Kasumi-1 (cell line): Measurements from ENCODE around the gene STAT4.

ENCODE experiments used
- DNase-seq, 2 experiments: peaks; one replicate each; lab custom pipeline; 2025; lab: John Stamatoyannopoulos, UW

The STAT4 gene

DNA sequence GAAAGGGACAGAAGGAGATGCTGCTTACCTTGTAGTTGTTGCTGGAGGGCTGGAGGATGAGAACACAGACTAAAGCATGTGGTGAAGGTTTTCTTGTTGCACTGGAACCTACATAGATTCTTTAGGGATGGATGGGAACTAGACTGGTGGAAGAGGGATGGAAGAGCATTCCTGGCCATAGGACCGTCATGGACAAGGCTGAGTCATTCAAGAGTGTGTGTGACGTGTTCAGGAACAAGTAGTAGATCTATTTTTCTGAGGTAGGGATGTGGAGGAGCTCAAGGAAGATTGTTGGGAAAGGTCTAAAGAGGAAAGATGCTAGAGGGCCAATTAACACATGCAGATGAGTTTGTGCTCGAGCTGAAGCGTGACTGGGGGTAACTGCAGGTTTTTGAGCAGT, 6.6 kb downstream of the STAT4 start:
- DNase-seq: no peak

DNA sequence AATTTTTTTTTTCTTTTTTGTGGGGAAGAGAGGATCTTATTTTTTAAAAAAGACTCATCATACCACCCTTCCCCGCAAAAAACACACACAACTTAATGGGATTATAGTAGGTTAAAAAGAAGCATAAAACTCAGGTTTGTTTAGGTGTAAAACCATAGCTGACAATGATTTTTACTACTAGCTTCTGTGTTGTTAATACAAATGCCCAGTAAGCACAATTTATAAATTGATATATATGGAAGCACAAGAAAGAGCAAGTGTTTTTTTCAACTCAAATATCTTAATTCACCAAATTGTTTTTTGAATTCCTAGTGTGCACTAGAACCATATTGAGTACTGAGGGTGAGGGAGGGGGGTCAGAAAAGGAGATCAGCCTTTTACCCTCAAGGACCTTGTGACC, 7.0 kb downstream of the STAT4 start:
- DNase-seq: no peak

DNA sequence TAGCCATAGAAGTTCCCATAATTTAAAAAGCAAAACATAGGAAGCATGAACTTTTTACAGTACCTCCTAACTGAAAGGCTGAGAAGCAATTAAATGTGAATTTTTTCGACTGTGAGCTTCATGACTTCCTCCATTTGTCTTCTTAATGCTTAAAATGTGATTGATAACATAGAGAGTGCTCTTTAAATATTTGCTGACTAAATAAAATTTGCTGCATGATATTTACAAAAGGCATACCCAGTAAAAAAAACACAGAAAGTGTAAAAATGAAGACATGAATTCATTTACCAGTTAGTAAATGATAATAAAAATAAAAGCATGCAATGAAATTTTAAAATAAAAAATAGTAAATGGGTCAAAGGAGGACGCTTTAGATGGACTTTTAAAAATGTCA, 21.9 kb downstream of the STAT4 start:
- no peak for DNase-seq

DNA sequence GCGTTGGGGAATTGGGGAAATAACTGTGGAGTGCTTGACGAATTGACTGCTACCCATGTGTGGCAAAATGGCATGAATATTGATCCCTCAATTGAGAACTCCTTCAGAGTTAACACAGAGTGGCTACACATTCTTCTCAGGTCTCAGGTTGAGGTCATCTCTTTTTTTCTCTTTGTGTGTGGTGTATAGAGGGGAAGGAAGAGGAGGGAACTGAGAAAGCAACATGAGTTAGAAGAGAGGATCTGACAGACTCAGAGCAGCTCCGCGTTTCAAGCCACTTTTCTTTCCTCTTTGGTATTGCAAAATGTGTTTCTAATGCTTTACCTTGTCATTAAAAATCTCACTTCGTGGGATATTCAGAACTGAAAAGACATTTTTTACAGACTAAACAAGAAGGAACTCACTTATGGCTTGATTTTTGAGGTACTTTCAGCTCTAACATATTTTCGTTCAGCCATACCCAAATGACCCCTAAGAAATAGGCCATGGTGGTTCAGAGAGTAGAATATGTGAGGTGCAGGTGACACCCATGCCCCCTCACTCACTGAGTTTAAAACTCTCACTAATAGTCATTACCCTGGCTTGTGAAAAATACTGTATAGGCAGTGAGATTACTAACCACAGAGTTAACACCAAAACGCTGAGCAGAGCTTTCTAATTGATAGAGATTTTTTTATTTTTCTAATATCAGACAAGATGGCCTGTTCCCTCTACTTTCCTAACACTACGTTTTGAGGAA, 22.5 kb downstream of the STAT4 start:
- no peak for DNase-seq

DNA sequence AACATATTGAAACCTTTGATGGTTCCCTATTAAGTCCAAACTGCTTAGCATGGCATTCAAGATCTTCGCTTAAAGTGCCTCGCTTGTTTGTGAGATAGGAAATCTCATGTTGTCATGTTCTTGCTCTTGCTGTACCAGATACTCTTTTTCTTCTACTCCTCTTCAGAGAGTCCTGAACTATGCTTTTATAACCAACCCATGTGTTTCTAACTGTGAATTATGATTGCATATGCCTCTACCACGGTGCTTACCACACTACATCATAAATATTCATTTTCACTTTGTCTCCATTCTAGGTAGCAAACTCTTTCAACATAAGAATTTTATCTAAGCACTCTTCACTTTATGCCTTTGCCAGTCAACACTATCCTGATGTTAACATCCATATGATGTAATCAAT, 23.6 kb downstream of the STAT4 start:
- DNase-seq: no peak

DNA sequence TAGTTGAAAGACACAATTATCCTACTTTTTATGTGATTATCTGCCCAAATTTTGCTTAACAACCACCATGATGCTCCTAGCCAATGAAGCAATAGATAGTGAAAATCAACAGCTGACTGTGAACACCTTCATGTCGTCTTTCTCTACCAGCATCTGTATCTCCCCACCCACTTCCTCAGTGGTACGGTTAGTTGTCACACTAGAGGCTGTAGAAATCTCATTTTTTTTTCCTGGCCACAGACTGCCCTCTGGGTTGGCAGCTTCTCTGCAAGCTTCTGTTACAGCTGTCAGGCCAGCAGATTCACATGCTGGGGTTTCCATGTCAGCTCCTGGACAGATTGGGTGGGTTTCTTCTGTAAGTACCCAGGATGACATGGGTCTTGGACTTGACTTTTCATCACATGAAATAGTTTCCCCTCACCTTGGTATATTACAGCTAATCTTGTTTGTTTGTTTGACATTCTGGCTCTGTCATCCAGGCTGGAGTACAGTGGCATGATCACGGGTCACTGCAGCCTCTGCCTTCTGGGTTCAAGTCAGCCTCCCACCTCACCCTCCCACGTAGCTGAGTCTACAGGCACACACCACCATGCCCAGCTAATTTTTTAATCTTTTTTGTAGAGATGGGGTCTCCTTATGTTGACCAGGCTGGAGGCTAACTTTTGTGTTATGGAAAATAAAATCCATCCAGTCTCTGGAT, 24.3 kb downstream of the STAT4 start:
- no peak for DNase-seq

DNA sequence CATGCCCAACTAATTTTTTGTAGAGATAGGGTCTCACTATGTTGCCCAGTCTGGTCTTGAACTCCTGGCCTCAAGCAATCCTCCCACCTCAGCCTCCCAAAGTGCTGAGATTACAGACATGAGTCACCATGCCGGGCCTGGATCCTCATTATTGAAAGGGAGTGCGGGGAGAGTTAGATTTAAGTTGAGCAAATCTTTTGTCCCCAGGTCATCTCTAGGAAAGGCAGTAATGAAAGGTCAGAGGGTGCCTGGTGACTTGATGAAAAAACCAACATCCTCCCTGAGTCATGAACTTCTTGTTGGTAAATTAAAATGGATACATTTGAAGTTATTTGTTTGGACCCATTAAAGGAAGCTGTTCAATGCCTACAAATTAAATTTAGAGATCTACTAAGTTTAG, 25.1 kb downstream of the STAT4 start:
- DNase-seq: no peak

DNA sequence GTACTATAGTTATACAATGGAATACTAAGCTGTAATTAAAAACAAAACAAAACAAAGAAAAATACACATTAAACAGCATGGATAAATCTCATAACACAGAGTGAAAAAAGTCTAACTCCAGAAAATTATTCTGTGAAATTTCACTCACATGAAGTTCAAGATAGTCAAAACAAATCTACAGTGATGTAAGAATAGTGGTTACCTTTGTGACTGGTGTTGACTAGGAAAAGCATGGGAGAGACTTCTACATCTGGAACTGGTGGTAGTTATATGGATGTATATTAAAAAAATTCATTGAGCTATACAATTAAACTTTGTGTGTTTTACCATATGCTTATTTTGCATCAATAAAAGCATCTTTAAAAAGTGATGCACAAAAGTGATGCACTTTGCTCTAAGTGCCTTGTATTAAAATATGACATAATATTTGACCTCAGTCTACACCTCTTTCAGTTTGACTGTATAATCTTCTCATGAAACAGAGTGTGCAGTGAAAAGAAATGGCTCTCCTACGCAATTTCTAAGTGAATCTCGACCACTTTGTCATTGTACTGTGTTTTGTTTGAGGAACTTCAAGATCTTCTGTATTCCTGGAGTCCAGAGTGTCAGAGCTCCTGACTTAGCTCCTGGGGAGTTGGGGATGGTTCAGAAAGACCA, 28.0 kb downstream of the STAT4 start:
- no peak for DNase-seq

DNA sequence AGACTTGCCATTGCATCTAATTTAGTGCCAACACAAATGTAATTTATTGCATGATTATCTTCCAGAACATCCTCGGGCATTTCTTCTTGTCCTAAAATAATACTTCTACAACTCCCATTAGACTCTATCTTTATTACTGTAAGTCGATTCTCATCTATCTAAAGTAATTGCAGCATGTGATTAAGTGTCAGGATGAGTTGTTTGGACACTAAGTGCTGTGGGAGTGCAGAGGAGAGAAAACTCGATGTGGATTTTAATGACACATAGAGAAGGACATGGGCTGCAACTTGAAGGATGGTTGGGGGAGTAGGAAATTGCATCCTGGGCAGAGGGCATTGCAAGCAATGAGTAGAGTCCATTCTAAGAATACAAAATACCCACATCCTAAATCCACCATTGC, 33.5 kb downstream of the STAT4 start:
- DNase-seq: no peak

DNA sequence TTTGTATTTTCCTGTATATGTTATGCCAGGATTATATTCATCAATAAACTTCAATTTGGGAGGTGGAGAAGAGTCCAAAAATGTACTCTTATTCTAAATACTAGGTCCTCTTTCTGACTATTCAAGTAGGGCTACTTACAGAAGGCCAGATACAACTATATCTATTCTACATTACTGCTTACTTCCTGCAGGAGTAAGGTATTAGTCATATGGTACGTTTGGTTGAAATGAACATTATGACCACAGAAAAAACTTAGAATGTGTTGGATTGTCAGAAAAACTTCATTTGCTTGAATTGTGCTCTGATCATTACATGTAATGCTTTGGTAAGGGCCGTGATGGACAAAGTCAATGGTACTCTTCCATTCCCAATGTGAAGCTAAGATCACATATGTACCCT, 35.0 kb downstream of the STAT4 start:
- DNase-seq: no peak

DNA sequence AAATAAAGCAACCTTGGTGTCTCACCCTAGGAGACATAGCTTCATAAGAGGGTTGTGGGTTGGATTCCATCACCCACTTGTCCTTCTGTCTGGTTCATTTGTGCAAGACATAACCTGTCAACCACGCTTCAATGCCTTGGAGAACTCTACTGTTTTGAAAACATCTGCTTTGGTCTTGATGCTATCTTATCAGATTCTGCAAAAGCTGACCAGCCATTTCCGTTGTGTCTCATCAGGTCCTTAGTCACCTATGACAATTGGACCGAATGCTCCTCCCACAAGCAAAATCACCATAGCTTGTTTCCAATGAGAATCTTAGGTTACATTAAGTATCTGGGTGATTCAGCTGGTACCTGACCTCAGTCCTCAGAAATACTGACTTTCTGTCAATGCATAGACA, 35.4 kb downstream of the STAT4 start:
- no peak for DNase-seq

DNA sequence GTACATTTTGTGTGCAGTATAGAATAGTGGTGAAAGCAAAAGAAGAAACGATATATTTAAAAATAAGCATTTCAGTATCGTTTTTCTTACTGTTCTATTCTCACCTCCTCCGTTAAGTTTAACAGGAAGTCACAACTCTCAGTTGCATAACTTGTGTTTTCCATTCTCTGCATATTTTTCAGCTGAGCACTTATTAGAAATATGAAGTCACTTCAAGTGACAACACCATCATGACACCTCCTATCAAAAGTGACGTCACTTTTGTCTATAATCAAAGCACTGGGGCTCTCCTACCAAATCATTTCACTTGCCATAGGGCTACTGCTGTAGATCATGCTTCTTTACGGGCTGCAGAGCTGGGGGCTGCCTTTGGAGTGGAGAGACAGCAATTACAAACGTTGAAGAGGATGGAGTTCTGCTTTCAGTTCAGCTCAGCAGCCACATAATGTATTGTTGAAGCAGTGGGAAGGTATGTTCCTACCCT, 36.3 kb downstream of the STAT4 start:
- no peak for DNase-seq

DNA sequence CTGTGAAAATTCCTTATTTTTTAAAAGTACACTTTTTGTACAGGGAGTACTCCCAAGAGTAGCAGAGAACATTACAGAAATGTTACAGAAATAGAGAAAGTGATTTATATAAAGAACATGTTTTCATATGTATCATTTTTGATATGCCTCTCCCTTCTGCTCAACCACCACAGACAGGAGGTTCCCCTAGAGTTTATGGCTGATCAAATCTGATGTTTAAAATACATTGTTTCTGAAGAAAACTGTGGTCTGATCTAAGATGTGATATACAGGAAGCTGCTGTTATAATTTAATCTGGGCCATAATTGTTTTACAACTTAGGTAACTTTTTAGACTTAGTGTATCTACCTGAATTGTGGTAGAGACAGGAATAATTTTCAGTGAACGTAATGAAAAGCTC, 37.0 kb downstream of the STAT4 start:
- DNase-seq: no peak

DNA sequence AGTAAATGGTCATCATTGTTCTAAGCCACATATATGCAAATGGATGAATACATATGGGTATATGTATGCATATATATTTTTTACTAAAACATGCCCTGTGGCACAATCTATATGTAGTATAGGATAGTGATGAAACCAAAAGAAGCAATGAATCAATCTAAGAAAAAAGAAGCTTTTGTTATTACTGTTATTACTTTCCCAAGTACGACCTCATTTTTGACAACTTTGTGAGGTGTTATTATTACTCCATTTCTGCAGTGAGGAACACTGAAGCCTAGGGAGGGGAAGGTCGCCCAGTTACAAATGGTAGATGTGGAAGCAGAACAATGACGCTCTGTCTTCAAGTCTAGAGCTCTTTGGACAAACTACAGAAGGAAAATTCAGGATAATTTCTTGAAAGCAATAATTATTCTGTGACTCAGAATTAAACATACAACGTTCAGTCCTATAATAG, 38.3 kb downstream of the STAT4 start:
- DNase-seq: no peak

DNA sequence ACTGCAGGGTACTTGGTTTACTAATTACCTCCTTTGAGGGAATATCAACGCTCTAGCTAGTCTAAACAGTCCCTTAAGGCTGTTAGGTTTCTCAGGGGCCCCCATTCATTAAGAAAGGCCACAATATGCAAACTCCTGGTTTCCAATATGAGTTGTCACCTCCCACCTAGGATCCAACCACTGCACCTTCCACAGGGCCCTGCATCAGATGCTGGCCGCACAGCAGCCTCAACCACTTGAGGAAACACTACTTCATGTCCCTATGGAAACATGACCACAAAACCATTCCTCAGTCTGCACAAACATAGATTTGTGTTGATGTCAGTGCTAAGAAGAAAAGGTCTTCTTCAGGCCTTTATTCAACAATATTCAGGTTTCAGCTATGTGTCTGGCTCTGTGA, 40.9 kb downstream of the STAT4 start:
- no peak for DNase-seq

DNA sequence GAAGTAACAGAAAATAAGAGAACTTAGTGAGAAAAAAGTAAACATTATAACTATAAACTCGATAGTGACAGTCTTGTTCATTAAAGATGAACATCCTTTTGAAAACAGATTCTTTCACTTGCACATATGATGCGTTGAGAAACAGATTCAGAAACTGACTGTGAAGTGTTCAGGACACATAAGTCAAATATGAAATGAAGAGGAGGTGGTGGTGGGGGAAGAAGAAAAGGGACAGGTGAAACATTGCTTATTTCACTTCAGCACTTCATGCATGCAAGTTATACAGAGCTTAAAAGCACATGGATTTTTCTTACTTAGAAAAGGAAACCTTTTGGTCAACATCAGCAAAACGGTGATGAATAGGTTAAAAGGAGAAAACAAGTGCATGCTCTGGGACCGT, 42.5 kb downstream of the STAT4 start:
- no peak for DNase-seq

DNA sequence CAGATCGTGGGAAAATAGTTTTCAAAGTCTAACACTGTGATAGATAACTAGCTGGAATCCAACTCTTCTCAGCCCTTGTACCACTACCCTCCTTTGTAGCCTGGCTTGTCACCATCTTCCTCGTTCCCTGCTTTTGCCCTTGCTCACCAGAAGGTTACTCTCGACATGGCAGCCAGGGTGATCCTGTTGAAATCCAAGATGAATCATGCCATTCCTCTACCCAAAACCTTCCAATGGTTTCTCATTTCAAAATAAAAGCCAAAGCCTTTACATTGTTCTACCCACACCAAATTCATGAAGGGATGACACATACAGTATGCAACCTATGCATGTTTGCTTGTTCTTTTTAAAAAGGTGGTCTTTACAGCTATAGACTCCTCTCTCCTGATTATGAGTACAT, 45.7 kb downstream of the STAT4 start:
- DNase-seq: no peak

DNA sequence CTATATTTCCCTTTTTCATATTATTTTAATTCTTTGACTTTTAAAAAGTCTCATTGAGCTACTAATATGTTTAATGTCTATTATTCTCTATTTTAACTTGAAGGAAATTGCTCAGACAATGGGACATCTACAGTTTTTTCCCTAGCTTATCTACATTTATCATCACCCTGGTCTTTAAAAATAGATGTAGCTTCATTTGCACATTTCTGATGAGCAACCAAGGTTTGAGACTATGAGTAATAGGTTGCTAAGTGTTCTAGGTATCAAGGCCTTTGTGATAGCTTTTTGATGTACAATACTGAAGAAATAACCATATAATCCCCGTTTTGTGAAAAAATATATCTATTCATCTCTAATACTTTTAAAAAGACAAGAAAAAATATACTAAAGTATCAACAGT, 47.0 kb downstream of the STAT4 start:
- peak in 1 of 2 experiments; percentile 34 for DNase-seq

DNA sequence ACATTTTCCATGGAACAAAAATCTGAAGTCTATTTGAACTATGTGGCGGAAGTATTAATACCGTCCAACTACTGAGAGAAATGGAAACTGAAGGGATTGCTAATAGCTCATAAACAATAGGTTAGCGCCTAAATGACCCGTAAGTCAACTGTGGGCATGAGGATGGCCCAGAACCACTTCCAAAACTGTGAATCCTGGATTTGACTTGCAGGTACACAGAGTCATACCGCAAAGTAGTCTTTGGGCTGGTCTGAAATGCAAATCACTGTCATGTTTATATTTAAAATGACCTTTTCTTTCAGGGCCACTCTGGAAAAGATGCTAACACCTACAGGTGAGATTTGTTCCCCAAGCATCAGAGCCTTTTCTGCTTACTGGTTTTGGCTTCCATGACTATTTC, 50.6 kb downstream of the STAT4 start:
- DNase-seq: no peak

DNA sequence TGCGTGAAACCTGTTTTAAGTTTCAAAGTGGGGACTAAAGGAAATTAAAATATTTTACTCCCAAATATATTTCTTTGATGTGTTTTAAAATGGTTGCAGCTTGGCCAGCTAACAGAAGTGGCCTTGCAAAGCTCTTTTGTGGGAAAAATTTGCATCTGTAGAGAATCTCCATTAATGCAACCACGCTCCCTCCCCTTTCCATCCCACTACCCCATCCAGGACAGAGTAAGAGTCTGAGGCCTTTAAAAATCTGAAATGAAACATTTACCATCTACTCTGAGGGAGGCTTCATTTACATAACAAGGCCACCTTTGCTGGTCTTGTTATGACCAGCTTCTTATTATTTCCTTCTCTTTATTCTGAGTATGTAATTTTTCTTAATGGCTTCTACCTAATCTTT, 63.5 kb downstream of the STAT4 start:
- DNase-seq: no peak

DNA sequence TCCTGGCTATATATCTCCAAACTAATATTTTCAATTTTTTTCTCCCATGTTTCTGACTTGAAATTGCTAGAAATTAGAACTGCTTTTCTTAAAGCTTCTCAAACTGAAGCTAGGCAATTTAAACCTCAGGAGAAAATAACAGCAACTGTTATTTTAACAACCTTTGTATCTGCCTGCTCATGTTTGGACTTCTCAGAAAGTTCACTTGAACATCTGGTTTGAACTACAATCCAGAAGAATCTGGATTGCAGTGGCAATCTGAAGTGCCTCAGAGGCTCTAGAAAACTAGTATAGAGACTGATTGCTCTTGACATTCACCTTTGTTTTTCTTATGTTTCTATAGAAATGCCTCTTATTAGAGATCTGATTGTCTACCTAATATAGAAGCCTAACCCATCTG, 64.1 kb downstream of the STAT4 start:
- no peak for DNase-seq

DNA sequence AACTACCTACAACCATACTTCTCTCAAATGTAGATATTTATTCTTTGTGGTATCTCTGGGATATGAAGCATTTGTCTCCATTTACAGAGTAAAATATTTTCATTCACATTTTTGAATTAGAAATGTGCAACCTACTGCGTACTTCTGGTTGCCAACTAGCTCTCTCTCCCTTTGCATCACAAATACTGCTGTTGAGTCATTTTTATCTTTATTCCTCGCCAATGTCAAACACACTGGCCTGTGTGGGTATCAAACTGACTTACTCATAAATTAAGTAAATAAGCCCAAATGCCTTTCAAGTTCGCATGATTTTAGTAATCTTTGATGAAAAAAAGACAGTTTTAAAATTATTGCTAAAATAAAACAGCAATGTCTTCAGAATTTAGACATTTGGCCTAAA, 67.3 kb downstream of the STAT4 start:
- DNase-seq: no peak

DNA sequence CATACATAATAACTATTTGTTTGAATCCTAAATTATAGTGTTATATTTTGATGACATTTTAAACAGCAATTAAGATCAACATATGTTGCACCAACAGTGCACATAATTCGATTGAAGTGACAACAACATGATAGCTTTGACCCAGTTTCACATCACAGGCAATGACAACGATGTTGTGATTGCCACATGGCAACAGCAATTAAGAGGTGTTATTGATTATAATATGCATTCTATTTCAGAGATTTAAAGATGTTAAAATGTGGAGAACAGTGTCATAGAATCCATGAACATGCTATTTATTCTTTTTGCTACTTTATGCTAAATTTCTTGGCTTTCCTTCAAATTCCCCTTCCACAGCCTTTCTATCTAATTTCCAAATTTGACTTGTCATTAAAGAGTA, 68.5 kb downstream of the STAT4 start:
- no peak for DNase-seq
